ENCODE measurements around the gene CADPS. TPM values are rescaled to one million over a fixed set of nuclear protein-coding genes. Genes with fewer than 3 reads are reported as not detected.

Gene CADPS
- total and polyA plus RNA-seq, 10 donors: 0.16 to 3.6 (median 0.40) TPM

- Histone ChIP-seq H3K4me3 (no peak overlapping the region), H3K27ac (no peak overlapping the region), H3K9me3 (no peaks in the 10 kb centered on the region), H3K36me3 (no peaks in the 10 kb centered on the region), H3K27me3 (replicated peaks in 1 of 7) (peaks cover 0 to 3% (median 0%) of the 10 kb centered on the region in 7 donors), H3K4me1 (no peaks in the 10 kb centered on the region)
- WGBS, 5 donors: 51 to 58% (median 56%) methylated on average over 5 of the region's 5 CpGs
- no peak for DNase-seq
- intact Hi-C loops (cut with DNase I; ENCODE audit: low total_unique reads): no loop called here
- TF ChIP-seq POLR2AphosphoS5 (IDR thresholded peaks at IDR 0.05): no peak
- no peak for TF ChIP-seq CTCF (IDR thresholded peaks at IDR 0.05 in 8 of 11, conservative IDR thresholded peaks at IDR 0.05 in 3 of 11)
- no peak for TF ChIP-seq POLR2A (IDR thresholded peaks at IDR 0.05)
Observed at GRCh38 chr3:62439176-62439813, 435.9 kb downstream of the CADPS start.

DNA sequence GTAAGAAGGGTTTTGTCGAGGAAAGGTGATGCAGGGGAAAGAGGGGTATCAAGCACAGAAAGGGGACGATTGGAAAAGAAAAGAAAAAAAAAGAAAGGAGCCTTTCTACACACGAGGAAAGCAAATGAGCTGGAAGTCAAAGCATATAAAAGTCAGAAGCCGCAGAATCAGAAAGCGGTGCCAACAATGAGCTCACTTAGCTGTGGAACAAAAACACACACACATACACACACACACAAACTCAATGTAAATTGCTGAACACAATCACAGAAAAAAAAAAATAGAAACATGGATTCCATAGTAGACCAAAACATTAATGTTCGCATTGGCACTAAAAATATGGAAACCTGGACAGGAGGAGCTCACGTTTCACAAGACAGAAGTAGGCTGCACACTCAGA lies 438.4 kb downstream of the CADPS start:
- Histone ChIP-seq H3K27ac (no peak overlapping the region), H3K9me3 (no peaks in the 10 kb centered on the region), H3K27me3 (replicated peaks in 1 of 7) (peaks cover 0 to 3% (median 0%) of the 10 kb centered on the region in 7 donors), H3K4me1 (no peaks in the 10 kb centered on the region), H3K36me3 (no peaks in the 10 kb centered on the region), H3K4me3 (no peak overlapping the region)
- no peak for DNase-seq
- 73 to 86% (median 78%) methylated on average over 7 of the region's 7 CpGs for WGBS, 5 donors
- TF ChIP-seq CTCF (IDR thresholded peaks at IDR 0.05 in 8 of 11, conservative IDR thresholded peaks at IDR 0.05 in 3 of 11): no peak
- no peak for TF ChIP-seq POLR2A (IDR thresholded peaks at IDR 0.05)
- no peak for TF ChIP-seq POLR2AphosphoS5 (IDR thresholded peaks at IDR 0.05)
- intact Hi-C loops (cut with DNase I; ENCODE audit: low total_unique reads): no loop called here

DNA sequence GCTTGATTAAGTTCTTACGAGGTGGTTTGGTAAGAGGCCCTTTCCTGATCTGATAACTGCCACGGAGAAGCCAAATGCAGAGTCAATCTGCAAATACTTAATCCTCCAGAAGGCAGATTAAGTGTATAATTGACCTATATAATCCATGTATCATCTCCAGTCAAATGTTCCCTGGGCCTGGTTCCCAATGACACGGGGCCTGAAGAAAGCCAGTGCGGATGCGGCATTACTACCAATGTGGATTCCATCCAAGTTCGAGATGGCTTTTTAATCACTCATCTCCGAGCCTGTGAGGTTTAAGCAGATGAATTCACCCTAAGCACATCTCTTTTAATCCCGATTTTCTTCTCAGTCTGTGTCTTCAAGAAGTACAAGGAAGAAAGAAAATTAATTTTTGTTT lies 441.8 kb downstream of the CADPS start:
- intact Hi-C loops (cut with DNase I; ENCODE audit: low total_unique reads): no loop called here
- Histone ChIP-seq H3K9me3 (no peaks in the 10 kb centered on the region), H3K27ac (no peak overlapping the region), H3K36me3 (no peaks in the 10 kb centered on the region), H3K4me1 (no peaks in the 10 kb centered on the region), H3K27me3 (replicated peaks in 1 of 7) (peaks cover 0 to 3% (median 0%) of the 10 kb centered on the region in 7 donors), H3K4me3 (no peak overlapping the region)
- 78 to 83% (median 78%) methylated on average over 8 of the region's 8 CpGs for WGBS, 5 donors
- TF ChIP-seq POLR2AphosphoS5 (IDR thresholded peaks at IDR 0.05) (no peak), CTCF (IDR thresholded peaks at IDR 0.05 in 8 of 11, conservative IDR thresholded peaks at IDR 0.05 in 3 of 11) (no peak), POLR2A (IDR thresholded peaks at IDR 0.05) (no peak)
- no peak for DNase-seq

GRCh38 chr3:62421207-62421606 lies 454.0 kb downstream of the CADPS start:
- 84 to 91% (median 86%) methylated on average over 10 of the region's 10 CpGs for WGBS, 5 donors

More at GRCh38 chr3:62421207-62421606, 454.0 kb downstream of the CADPS start:
- H3K4me3 ChIP-seq: no peak overlapping the region
- H3K27me3 ChIP-seq (replicated peaks in 1 of 7): peaks cover 0 to 3% (median 0%) of the 10 kb centered on the region in 7 donors
- intact Hi-C loops (cut with DNase I; ENCODE audit: low total_unique reads): no loop called here
- no peaks in the 10 kb centered on the region for H3K9me3 ChIP-seq
- no peaks in the 10 kb centered on the region for H3K4me1 ChIP-seq
- DNase-seq: no peak
- no peaks in the 10 kb centered on the region for H3K36me3 ChIP-seq
- no peak overlapping the region for H3K27ac ChIP-seq
- TF ChIP-seq POLR2A (IDR thresholded peaks at IDR 0.05) (no peak), CTCF (IDR thresholded peaks at IDR 0.05 in 8 of 11, conservative IDR thresholded peaks at IDR 0.05 in 3 of 11) (no peak), POLR2AphosphoS5 (IDR thresholded peaks at IDR 0.05) (no peak)
